Keratinocyte (primary cell): ENCODE data around the gene RNLS. TPM values are rescaled to one million over a fixed set of nuclear protein-coding genes. Genes with fewer than 3 reads are reported as not detected.

ENCODE experiments used
- DNase-seq: peaks from one replicate; pipeline ENCODE4 v3.0.0-alpha.2; 2011; ENCODE audit warnings: low read depth, missing footprints, low spot score
- FAIRE-seq: peaks from 2 replicates; lab custom pipeline; 2011; peaks lifted over from hg19 to GRCh38; lab: Jason Lieb, UNC
- H2AFZ ChIP-seq: 2 replicates; pipeline ENCODE4 v1.6.0; 2012; ENCODE audit warnings: low read length, control low read depth, inconsistent platforms; ENCODE audit not compliant: control insufficient read depth
- H3K27ac ChIP-seq: 2 replicates; pipeline ENCODE4 v1.5.1; 2011; ENCODE audit warnings: low read length; ENCODE audit not compliant: control insufficient read depth, insufficient read depth
- H3K27me3 ChIP-seq: 3 replicates; pipeline ENCODE4 v1.6.0; 2011; ENCODE audit warnings: low read length; ENCODE audit not compliant: control insufficient read depth, insufficient read depth; ENCODE audit errors: extremely low read depth
- H3K36me3 ChIP-seq, 2 experiments: 2 replicates in 1 of 2; 3 replicates in 1 of 2; pipeline ENCODE4 v1.5.1; 2011; ENCODE audit warnings: low read length in 2 of 2, mild to moderate bottlenecking in 1 of 2; ENCODE audit not compliant: control insufficient read depth in 2 of 2, insufficient read depth in 2 of 2; ENCODE audit errors: extremely low read depth in 1 of 2
- H3K4me1 ChIP-seq: 3 replicates; pipeline ENCODE4 v1.5.1; 2011; ENCODE audit warnings: low read length; ENCODE audit not compliant: control insufficient read depth, insufficient read depth; ENCODE audit errors: extremely low read depth
- H3K4me2 ChIP-seq: 3 replicates; pipeline ENCODE4 v1.6.0; 2011; ENCODE audit warnings: low read depth, low read length; ENCODE audit not compliant: control insufficient read depth, insufficient read depth; ENCODE audit errors: extremely low read depth
- H3K4me3 ChIP-seq, 3 experiments: fragments of 200-600 bp in 1 of 3; sonication (generic) in 1 of 3; 2 replicates in 2 of 3; 3 replicates in 1 of 3; pipeline ENCODE4 v1.5.1; 2011 to 2016; ENCODE audit warnings: low read length in 3 of 3, mild to moderate bottlenecking in 3 of 3, control low read depth in 2 of 3, inconsistent platforms in 1 of 3, low read depth in 1 of 3, mixed read lengths in 1 of 3, mixed run types in 1 of 3, moderate library complexity in 1 of 3; ENCODE audit not compliant: control insufficient read depth in 2 of 3, insufficient read depth in 2 of 3; ENCODE audit errors: extremely low read depth in 1 of 3
- H3K79me2 ChIP-seq: 2 replicates; pipeline ENCODE4 v1.6.0; 2012; ENCODE audit warnings: low read length; ENCODE audit not compliant: control insufficient read depth, insufficient read depth
- H3K9ac ChIP-seq: 3 replicates; pipeline ENCODE4 v1.6.0; 2011; ENCODE audit warnings: low read length; ENCODE audit not compliant: control insufficient read depth, insufficient read depth; ENCODE audit errors: extremely low read depth
- H3K9me1 ChIP-seq: 3 replicates; pipeline ENCODE4 v1.6.0; 2011; ENCODE audit warnings: low read length; ENCODE audit not compliant: control insufficient read depth, insufficient read depth; ENCODE audit errors: extremely low read depth
- H3K9me3 ChIP-seq: 2 replicates; pipeline ENCODE4 v1.5.1; 2012; ENCODE audit warnings: low read depth, low read length; ENCODE audit not compliant: control insufficient read depth
- H4K20me1 ChIP-seq: 3 replicates; pipeline ENCODE4 v1.6.0; 2011; ENCODE audit warnings: low read length; ENCODE audit not compliant: control insufficient read depth, insufficient read depth; ENCODE audit errors: extremely low read depth
- CTCF ChIP-seq, 3 experiments: IDR thresholded peaks in 1 of 3; conservative IDR thresholded peaks in 1 of 3; optimal IDR thresholded peaks in 1 of 3; 2 replicates in 2 of 3; 3 replicates in 1 of 3; pipeline versions ENCODE3 to v1.5.1; 2011; ENCODE audit warnings: low read length in 3 of 3, mild to moderate bottlenecking in 3 of 3, moderate library complexity in 2 of 3, control low read depth in 1 of 3, inconsistent platforms in 1 of 3; ENCODE audit not compliant: insufficient read depth in 2 of 3; ENCODE audit errors: extremely low read depth in 1 of 3
- EZH2 ChIP-seq: IDR thresholded peaks from one replicate; pipeline ENCODE4 v1.6.1; 2012; ENCODE audit warnings: inconsistent platforms, mild to moderate bottlenecking, low read length, moderate library complexity
- dilution Hi-C: fragments of 300-500 bp; cut with MboI; formaldehyde crosslinking; loops from one replicate; pipeline ENCODE4 v1.7.0; 2020; ENCODE audit warnings: low sequenced_read_pairs; ENCODE audit not compliant: extremely low pct_ligation_motif_present
- polyA plus RNA-seq, 5 experiments: library from polyadenylated mRNA; depleted of rRNA in 3 of 5; stranded (reverse) in 3 of 5; stranded (forward) in 1 of 5; unstranded in 1 of 5; fragments of >200 nt; gene quantifications; 1 replicate in 1 of 5; 2 replicates in 3 of 5; 3 replicates in 1 of 5; pipeline versions ENCODE4 v1.2.1 to v1.2.3, GENCODE V29; 2011 to 2012; ENCODE audit warnings: missing spikeins in 2 of 5, low read depth in 1 of 5, low replicate concordance in 1 of 5

Gene RNLS
- polyA plus RNA-seq, 1 donor (not counting 4 experiments of a cell fraction or from before 2014, with no cell fraction given): 6.8 TPM

GRCh38 chr10:88347022-88347421 lies 236.1 kb downstream of the RNLS start:
- H4K20me1 ChIP-seq: no peaks in the 10 kb centered on the region
- H3K4me3 ChIP-seq: no peak overlapping the region
- H3K27ac ChIP-seq: no peak overlapping the region
- DNase-seq: no peak
- no peak overlapping the region for H2AFZ ChIP-seq
- H3K4me2 ChIP-seq: no peak overlapping the region
- no peaks in the 10 kb centered on the region for H3K9me1 ChIP-seq
- H3K9ac ChIP-seq: no peak overlapping the region
- no peak for FAIRE-seq
- dilution Hi-C loops: no loop called here
- no peaks in the 10 kb centered on the region for H3K36me3 ChIP-seq
- H3K4me1 ChIP-seq: no peaks in the 10 kb centered on the region
- no peaks in the 10 kb centered on the region for H3K9me3 ChIP-seq
- H3K27me3 ChIP-seq: no peaks in the 10 kb centered on the region
- no peaks in the 10 kb centered on the region for H3K79me2 ChIP-seq
- TF ChIP-seq CTCF (optimal IDR thresholded peaks at IDR 0.05 in 1 of 3, IDR thresholded peaks at IDR 0.05 in 1 of 3, conservative IDR thresholded peaks at IDR 0.05 in 1 of 3; ENCODE audit: extremely low read depth in 1 of 3, insufficient read depth in 2 of 3, low read length in 3 of 3) (no peak), EZH2 (no peak)

- dilution Hi-C loops: no loop called here
- FAIRE-seq: no peak
Measured at GRCh38 chr10:88346144-88346977, 236.8 kb downstream of the RNLS start.

More at GRCh38 chr10:88346144-88346977, 236.8 kb downstream of the RNLS start:
- H3K79me2 ChIP-seq: no peaks in the 10 kb centered on the region
- no peak overlapping the region for H3K27ac ChIP-seq
- H3K9me3 ChIP-seq: no peaks in the 10 kb centered on the region
- H4K20me1 ChIP-seq: no peaks in the 10 kb centered on the region
- no peak overlapping the region for H3K9ac ChIP-seq
- no peaks in the 10 kb centered on the region for H3K36me3 ChIP-seq
- no peak for DNase-seq
- TF ChIP-seq CTCF (optimal IDR thresholded peaks at IDR 0.05 in 1 of 3, IDR thresholded peaks at IDR 0.05 in 1 of 3, conservative IDR thresholded peaks at IDR 0.05 in 1 of 3; ENCODE audit: extremely low read depth in 1 of 3, insufficient read depth in 2 of 3, low read length in 3 of 3): no peak
- no peak for TF ChIP-seq EZH2
- no peaks in the 10 kb centered on the region for H3K4me1 ChIP-seq
- H2AFZ ChIP-seq: no peak overlapping the region
- H3K9me1 ChIP-seq: no peaks in the 10 kb centered on the region
- H3K4me2 ChIP-seq: no peak overlapping the region
- H3K4me3 ChIP-seq: no peak overlapping the region
- H3K27me3 ChIP-seq: no peaks in the 10 kb centered on the region
